ENCODE results near the gene TXNDC9. TPM values are rescaled to one million over a fixed set of nuclear protein-coding genes. Genes with fewer than 3 reads are reported as not detected.
"Not testable (repeated sequence)": the region's sequence is repeated elsewhere in the genome, so short reads cannot be mapped to it uniquely, and the experiment has no call there.

The TXNDC9 gene
- polyA plus RNA-seq, 4 donors: 36.0 to 46.2 (median 41.8) TPM

DNA sequence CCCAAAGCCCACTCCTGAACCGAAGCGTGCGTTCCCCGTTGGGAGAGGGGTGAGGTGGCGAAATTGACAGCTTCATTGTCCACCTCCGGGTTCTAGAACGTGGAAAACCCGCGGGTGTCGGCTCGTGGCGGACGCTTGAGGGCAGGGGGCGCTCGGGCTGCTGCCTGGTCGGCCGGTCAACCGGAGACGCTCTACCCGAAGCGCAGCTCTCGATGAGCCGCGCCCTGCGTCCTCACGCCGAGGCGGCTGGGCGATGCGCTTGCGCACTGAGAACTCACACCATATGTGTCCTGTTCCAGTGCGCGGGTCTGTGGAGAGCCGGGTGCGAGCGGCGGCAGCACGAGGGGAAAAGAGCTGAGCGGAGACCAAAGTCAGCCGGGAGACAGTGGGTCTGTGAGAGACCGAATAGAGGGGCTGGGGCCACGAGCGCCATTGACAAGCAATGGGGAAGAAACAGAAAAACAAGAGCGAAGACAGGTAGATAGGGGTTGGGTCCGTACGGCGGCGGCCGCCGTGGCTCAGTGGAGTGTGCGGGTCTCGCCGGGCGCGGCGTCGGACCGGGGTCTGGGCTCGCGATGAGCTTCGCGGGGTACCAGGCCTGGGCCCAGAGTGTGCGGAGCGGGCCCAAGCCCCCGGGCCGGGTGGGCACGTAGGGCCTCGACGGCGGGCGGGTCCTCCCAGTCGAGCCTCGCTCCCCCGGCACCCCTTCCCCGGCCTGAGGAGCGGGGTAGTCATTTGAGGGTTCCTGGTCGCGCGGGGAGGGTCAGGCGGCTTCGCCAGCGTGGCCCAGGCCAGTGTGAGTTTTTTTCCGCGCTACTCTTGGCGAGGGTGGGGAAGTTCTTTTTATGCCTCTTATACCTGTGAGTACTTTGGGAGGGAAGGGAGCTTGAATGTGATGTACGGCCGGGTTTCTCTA is 1.2 kb upstream of the TXNDC9 start, which contains the start of gene EIF5B:
Gene EIF5B, plus strand, starts transcription at position 277 of the 916 bp plus-strand sequence. Its CDS starts 166 bp downstream, at position 443.
- DNase-seq (ENCODE audit: low read depth in 4 of 4, low spot score in 3 of 4): peak; percentile 88 to 91 (median 89)

DNA sequence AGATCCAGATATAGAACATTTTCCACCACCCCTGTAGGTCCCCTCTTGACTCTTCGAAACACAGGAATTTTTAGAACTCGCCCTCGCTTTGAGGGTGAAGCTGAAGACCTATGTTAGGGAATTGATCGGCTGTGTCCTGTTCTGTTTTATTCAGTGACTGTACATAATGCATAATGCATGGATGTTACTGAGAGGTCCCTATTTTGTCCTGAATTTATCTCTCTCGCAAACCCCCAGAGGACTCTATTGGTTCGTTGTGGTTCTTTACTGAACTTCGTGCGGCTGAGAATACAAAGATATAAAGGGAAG is 625 bp upstream of the TXNDC9 start:
- peak in 2 of 4 donors; percentile 22 to 25 for DNase-seq (ENCODE audit: low read depth in 4 of 4, low spot score in 3 of 4)

DNA sequence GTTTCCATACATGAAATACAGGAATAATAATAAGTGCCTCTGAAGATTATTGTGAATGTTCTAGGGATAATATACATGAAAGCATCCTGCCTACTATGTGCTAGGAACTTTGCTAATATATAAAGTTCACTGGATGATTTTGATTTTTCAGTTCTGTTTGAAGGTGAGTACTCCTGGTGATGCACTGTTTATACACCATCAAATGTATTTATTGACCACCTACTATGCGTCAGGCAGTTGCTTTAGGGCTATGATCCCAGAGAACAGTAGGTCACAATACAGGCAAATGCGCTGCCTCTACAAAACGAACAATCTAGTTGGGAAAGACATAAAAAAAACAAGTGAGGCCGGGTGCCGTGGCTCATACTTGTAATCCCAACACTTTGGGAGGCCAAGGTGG is 10.7 kb downstream of the TXNDC9 start:
- DNase-seq (ENCODE audit: low read depth in 4 of 4, low spot score in 3 of 4): no peak

DNA sequence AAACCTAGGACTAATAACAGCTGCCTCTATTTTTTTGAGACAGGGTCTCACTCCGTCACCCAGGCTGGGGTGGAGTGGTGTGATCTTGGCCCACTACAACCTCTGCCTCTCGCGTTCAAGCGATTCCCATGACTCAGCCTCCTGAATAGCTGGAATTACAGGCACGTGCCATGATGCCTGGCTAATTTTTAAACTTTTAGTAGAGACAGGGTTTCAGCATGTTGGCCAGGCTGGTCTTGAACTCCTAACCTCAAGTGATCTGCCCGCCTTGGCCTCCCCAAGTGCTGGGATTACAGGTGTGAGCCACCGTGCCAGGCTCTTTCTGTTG is 18.3 kb downstream of the TXNDC9 start:
- not testable (repeated sequence) for DNase-seq (ENCODE audit: low read depth in 4 of 4, low spot score in 3 of 4)

DNA sequence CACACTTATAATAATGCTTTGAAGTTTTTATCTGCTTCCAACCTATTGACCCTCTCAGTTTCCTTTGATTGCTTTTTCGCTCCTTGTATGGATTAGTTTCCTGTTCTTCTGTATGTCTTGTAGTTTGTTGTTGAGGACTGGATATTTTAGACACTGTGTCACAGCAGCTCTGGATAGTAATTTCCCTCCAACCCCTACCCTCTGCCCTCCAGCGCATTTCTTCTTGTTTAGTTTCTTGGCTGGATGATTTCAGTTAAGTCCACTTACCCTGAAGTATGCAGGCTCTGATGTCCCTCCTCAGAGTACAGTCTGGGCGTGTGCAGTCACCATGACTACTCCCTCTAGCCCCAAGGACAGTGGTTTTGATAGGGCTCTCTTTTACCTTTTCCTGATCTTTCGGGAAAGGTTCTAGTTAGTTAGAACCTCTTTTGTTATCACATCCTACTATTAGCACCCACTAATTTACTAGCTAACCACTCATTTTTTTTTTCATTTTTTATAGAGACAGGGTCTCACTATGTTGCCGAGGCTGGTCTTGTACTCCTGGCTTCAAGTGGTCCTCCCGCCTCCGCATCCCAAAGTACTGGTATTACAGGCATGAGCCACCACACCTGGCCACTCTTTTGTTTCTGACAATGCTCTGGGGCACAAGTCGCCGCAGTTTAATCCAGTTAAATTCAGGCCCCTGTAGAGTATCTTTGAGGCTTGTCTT is 18.8 kb downstream of the TXNDC9 start:
- no peak for DNase-seq (ENCODE audit: low read depth in 4 of 4, low spot score in 3 of 4)

DNA sequence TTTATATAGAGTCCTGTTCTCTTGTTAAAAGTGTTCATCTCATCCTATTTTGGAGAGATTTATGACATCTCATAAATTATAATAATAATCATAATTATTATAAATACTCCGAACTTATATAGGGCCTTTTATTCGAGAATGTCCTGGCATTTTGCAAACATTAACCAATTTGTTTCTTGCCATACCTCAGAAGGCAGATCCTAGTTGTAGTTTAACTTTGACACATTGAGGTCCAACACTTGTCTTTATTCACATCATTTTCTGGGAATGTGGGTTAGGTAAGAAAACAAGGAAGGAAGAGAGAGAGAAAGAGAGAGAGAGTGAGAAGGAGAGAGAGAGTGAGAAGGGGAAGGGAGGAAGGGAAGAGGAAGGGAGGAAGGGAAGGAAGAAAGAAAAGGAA is 35.0 kb downstream of the TXNDC9 start, which contains the start of gene LYG1:
Gene LYG1, minus strand, starts transcription at position 101 of the 400 bp plus-strand sequence. CDS start 5,527 bp downstream, outside the sequence.
- not testable (repeated sequence) for DNase-seq (ENCODE audit: low read depth in 4 of 4, low spot score in 3 of 4)

DNA sequence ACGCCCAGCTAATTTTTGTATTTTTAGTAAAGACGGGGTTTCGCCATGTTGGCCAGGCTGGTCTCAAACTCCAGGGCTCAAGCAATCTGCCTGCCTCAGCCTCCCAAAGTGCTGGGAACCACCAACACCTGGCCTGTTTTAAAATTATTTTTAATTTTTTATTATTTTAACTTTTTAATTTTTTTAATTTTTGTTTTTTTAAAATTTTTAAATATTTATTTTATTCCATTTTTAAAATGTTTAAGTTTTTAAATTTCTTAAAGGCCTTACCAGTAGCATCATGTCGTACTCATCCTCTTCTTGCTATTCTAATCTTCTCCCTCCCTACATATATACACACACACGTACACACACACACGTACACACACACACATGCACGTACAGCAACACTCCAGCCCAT is 36.6 kb downstream of the TXNDC9 start:
- no peak for DNase-seq (ENCODE audit: low read depth in 4 of 4, low spot score in 3 of 4)

DNA sequence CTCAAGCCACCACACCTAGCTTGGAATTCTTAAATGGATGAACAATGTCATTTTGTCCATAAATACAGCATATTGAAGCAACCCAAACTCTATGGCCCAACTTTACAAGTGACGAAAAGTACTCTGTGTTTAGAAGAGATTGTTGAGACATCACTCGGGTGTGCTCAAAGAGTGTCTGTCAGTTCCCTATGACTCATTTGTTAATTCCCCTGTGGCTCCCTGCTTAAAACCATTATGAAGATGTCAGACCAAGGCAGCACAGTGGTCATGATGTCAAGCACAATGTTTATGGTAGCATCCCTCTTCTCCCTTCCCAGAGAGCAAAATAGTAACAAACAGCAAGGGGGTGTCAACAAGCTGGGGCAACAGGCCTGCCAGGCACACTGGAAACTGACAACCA is 38.1 kb downstream of the TXNDC9 start:
- DNase-seq (ENCODE audit: low read depth in 4 of 4, low spot score in 3 of 4): no peak

DNA sequence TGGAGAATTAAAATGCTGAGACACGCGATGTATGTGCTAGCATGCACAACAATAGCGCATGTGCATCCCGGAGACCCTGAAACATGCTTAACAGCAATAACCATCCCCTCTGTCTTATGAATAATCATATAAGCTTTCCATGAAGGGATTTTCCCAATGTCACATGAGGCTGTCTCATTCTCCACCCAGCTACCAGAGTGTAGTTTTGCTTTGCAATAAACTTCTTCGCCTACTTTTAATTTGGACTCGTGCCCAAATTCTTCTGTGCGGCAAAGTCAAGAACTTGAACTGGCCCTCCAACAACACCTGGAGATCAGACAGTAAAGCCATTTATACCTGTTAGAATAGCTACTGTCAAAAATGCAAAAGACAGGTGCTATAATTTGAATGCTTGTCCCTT is 50.6 kb downstream of the TXNDC9 start:
- no peak for DNase-seq (ENCODE audit: low read depth in 4 of 4, low spot score in 3 of 4)

DNA sequence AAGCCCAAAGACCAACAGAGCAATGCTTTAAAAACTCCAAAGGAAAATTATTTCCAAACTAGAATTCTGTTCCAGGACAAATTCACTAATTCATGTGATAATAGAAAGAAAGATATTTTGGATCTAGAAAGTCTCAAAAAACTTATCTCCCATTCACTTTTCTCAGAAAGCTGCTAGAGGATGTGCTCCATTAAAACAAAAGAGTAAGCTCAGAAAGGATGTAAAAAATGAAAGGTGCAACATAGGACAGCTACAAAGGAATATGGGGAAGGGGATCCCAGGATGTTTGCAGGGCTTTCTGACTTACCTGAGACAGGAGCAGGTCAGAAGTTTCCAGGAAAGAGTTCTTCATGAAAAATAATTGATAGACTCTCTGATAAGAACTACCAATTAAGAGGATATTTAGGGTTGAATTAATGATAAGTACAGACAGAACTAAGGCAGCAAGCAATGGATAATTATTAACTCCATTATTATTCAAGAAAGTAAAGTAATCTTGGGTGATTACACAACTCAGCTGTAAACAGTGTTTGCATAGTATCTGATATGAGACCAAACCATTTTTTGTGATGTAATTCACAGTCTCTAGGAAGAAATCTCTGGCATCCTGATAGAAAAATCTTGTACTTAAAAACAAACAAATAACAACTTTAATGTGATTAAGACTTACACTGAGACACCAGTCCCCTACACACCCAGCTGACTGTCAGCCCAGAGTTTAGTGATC is 56.0 kb downstream of the TXNDC9 start:
- no peak for DNase-seq (ENCODE audit: low read depth in 4 of 4, low spot score in 3 of 4)

DNA sequence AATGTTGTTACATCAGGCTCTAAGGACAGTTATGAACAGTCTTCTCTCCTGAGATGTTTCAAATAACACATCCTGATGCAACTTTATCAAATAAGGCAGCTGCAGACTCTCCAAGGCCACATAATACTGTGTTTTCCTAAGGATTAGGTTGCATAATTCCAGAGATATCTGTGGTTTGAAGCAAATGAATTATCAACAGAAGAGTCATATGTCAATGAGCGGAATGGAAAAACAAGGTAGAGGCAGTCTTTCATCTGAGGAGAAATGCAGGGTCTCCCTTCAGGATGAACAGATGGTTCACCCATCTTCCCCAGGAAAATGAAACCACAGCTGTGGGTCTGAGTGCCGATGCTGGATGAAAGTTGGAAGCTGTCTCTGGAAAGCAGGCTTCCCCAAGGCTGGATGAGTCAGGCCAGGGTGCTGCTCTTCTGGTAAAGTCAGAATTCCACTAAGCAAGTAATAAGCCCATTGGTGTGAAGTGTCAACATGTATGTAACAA is 57.3 kb downstream of the TXNDC9 start:
- DNase-seq (ENCODE audit: low read depth in 4 of 4, low spot score in 3 of 4): no peak

DNA sequence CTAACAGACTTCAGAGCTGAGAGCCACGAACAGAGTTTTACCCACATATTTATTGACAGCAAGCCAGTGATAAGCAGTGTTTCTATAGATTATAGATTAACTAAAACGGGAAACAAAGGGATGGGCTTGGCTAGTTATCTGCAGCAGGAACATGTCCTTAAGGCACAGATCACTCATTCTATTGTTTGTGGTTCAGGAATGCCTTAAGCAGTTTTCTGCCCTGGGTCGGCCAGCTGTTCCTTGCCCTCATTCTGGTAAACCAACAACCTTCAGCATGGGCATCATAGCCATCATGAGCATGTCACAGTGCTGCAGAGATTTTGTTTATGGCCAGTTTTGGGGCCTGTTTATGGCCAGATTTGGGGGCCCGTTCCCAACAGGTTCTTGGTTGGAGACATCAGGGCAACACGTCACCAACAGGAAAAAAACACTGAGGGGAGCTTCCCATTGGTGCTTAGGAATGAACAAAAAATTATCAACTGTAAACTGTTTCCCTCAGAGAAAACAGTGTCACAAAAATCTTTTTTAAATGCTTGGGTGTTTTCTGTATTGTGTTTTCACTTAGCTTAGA is 57.9 kb downstream of the TXNDC9 start:
- not testable (repeated sequence) for DNase-seq (ENCODE audit: low read depth in 4 of 4, low spot score in 3 of 4)

DNA sequence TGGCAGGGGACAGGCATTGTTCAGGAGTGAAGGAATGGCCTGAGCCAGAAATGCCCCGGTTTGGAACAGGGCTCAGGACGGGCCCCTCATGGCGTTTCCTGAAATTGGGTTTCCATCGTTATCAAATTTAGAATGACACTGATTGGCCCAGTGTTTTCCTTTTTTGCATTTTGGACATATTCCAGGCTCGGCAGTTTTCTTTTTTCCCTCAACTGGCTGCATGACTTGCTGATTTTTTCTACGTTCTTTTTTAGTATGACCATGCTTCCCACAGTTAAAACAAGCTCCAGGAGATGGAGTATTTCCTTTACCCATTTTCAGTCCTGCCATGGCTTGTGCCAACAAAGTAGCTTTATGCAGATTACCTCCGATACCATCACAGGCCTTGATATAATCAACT is 60.3 kb downstream of the TXNDC9 start:
- no peak for DNase-seq (ENCODE audit: low read depth in 4 of 4, low spot score in 3 of 4)

Other genes with a start within 250 kb of the TXNDC9 start
- gene C2orf15, start 194.6 kb downstream of the TXNDC9 start, polyA plus RNA-seq (ENCODE audit: insufficient read length in 4 of 4): 10 to 100 TPM in 3 of 4 donors, 1 to 10 TPM in 1; 1.5 to 11.6 (median 11.4) TPM
- 10 to 100 TPM in 3 of 4 donors, 1 to 10 TPM in 1; 4.6 to 19.9 (median 12.6) TPM for gene TSGA10, start 181.4 kb downstream of the TXNDC9 start, polyA plus RNA-seq (ENCODE audit: insufficient read length in 4 of 4)
- 10 to 100 TPM; 11.9 to 19.5 (median 14.4) TPM for gene LIPT1, start 181.4 kb downstream of the TXNDC9 start, polyA plus RNA-seq (ENCODE audit: insufficient read length in 4 of 4)
- gene MITD1, start 155.3 kb downstream of the TXNDC9 start, polyA plus RNA-seq (ENCODE audit: insufficient read length in 4 of 4): 10 to 100 TPM; 39.8 to 54.3 (median 51.6) TPM
- gene MRPL30, start 155.1 kb downstream of the TXNDC9 start, polyA plus RNA-seq (ENCODE audit: insufficient read length in 4 of 4): 10 to 100 TPM; 37.3 to 57.7 (median 51.0) TPM
- gene LYG2, start 80.7 kb downstream of the TXNDC9 start, polyA plus RNA-seq (ENCODE audit: insufficient read length in 4 of 4): under 1 TPM in 3 of 4 donors, not detected in 1; 0.33 to 0.49 (median 0.36) TPM
- 1 to 10 TPM; 1.4 to 6.4 (median 3.4) TPM for gene LYG1, start 35.1 kb downstream of the TXNDC9 start, polyA plus RNA-seq (ENCODE audit: insufficient read length in 4 of 4)
- 10 to 100 TPM; 53.7 to 83.2 (median 68.2) TPM for gene EIF5B, start 1.1 kb upstream of the TXNDC9 start, polyA plus RNA-seq (ENCODE audit: insufficient read length in 4 of 4)
- 10 to 100 TPM; 51.0 to 73.9 (median 59.6) TPM for gene REV1, start 153.7 kb upstream of the TXNDC9 start, polyA plus RNA-seq (ENCODE audit: insufficient read length in 4 of 4)